ENCODE measurements around the gene CNGA4. TPM values are rescaled to one million over a fixed set of nuclear protein-coding genes. Genes with fewer than 3 reads are reported as not detected.

CNGA4 gene
- total and polyA plus RNA-seq, 2 experiments from 2014 or later, result 0.39 to 0.83 TPM

DNA sequence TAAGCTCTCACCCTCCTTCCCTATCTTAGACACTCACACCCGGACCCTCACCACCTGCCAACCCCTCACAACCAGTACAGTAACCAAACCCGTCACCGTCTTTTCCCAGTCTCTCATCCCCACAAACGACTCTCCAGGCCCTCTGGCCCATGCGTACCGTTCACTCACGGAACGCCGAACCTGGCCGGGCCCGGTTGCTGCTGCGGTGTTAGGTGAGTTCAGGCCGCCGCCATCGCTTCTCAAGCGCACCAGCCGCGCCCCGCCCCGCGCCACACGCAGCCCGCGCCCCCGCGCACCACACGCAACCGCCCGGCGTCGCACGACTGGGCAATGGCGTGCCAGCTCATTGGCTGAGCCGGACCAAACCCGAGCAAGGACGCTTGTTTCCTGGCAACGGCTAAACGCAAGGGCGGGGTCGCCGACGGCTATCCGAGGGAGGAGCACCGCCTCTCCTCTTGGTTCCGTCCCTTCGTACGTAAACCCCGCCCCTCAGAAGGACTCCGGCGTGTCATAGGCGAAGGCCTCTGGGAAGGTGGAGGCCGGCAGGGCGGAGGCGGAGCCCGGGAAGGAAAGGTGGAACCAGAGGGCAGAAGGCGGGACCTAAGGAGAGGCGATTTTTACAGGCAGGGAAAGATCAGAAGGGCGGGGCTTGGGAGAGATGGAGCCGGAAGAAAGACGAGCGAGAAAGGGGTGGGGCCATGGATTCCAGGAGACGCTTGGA lies 4.3 kb upstream of the CNGA4 start, which contains the start of gene FHIP1B:
Gene FHIP1B, minus strand, starts transcription at position 250 of the 721 bp plus-strand sequence. CDS start 10,120 bp downstream, outside the sequence.
- TF ChIP-seq CTCF (IDR thresholded peaks at IDR 0.05; ENCODE audit: low read depth, low read length), result no peak
- Histone ChIP-seq H3K4me1 (ENCODE audit: low read depth) (peaks cover 6% of the 10 kb centered on the region), H3K36me3 (no peaks in the 10 kb centered on the region), H3K27ac (peak within 1 kb of the TSS; percentile 84), H3K27me3 (no peaks in the 10 kb centered on the region), H3K4me3 (peak within 1 kb of the TSS; percentile 90), H3K9me3 (ENCODE audit: low read depth) (no peaks in the 10 kb centered on the region)
- peak; percentile 99 to 100 for DNase-seq (ENCODE audit: low read depth in 1 of 2, low spot score in 1 of 2)

DNA sequence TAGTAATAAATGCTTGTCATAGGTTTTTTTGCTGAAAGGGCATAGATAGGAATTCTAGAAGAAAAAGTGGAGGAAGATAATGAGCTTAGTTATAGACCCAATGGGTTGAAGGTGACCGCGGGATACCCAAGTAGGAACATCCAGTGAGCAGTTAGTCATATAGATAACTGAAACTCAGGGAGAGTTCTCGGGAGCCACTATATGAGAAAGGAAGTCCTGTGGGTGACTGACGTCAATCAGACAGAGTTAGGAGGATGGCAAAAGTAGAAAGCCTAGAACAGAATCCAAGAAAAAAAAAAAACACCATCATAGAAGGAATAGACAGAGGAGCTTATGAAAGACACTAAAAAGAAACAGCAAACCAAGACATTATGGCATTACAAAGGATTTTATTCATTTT lies 1.6 kb upstream of the CNGA4 start:
- DNase-seq (ENCODE audit: low read depth in 1 of 2, low spot score in 1 of 2), result no peak
- no peak overlapping the region for H3K27ac ChIP-seq
- TF ChIP-seq CTCF (IDR thresholded peaks at IDR 0.05; ENCODE audit: low read depth, low read length), result no peak
- H3K36me3 ChIP-seq, result no peaks in the 10 kb centered on the region
- H3K4me1 ChIP-seq (ENCODE audit: low read depth), result peaks cover 6% of the 10 kb centered on the region
- no peaks in the 10 kb centered on the region for H3K27me3 ChIP-seq
- H3K9me3 ChIP-seq (ENCODE audit: low read depth), result no peaks in the 10 kb centered on the region
- H3K4me3 ChIP-seq, result no peak overlapping the region

GRCh38 chr11:6237761-6238302 lies 1.1 kb upstream of the CNGA4 start:
- Histone ChIP-seq H3K27me3 (no peaks in the 10 kb centered on the region), H3K9me3 (ENCODE audit: low read depth) (no peaks in the 10 kb centered on the region), H3K4me1 (ENCODE audit: low read depth) (peaks cover 3% of the 10 kb centered on the region), H3K27ac (no peak overlapping the region), H3K36me3 (no peaks in the 10 kb centered on the region), H3K4me3 (no peak overlapping the region)
- TF ChIP-seq CTCF (IDR thresholded peaks at IDR 0.05; ENCODE audit: low read depth, low read length), result no peak
- DNase-seq (ENCODE audit: low read depth in 1 of 2, low spot score in 1 of 2), result no peak

DNA sequence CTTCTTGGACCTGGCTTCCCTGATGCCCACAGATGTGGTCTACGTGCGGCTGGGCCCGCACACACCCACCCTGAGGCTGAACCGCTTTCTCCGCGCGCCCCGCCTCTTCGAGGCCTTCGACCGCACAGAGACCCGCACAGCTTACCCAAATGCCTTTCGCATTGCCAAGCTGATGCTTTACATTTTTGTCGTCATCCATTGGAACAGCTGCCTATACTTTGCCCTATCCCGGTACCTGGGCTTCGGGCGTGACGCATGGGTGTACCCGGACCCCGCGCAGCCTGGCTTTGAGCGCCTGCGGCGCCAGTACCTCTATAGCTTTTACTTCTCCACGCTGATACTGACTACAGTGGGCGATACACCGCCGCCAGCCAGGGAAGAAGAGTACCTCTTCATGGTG lies 1.2 kb downstream of the CNGA4 start:
- no peaks in the 10 kb centered on the region for H3K27me3 ChIP-seq
- H3K9me3 ChIP-seq (ENCODE audit: low read depth), result no peaks in the 10 kb centered on the region
- H3K36me3 ChIP-seq, result no peaks in the 10 kb centered on the region
- TF ChIP-seq CTCF (IDR thresholded peaks at IDR 0.05; ENCODE audit: low read depth, low read length), result no peak
- H3K4me1 ChIP-seq (ENCODE audit: low read depth), result no peaks in the 10 kb centered on the region
- no peak overlapping the region for H3K4me3 ChIP-seq
- DNase-seq (ENCODE audit: low read depth in 1 of 2, low spot score in 1 of 2), result no peak
- H3K27ac ChIP-seq, result no peak overlapping the region

GRCh38 chr11:6240781-6241180 lies 1.9 kb downstream of the CNGA4 start:
- no peaks in the 10 kb centered on the region for H3K27me3 ChIP-seq
- H3K36me3 ChIP-seq, result no peaks in the 10 kb centered on the region
- no peak overlapping the region for H3K27ac ChIP-seq
- TF ChIP-seq CTCF (IDR thresholded peaks at IDR 0.05; ENCODE audit: low read depth, low read length), result no peak
- no peaks in the 10 kb centered on the region for H3K4me1 ChIP-seq (ENCODE audit: low read depth)
- DNase-seq (ENCODE audit: low read depth in 1 of 2, low spot score in 1 of 2), result no peak
- H3K9me3 ChIP-seq (ENCODE audit: low read depth), result no peaks in the 10 kb centered on the region
- H3K4me3 ChIP-seq, result no peak overlapping the region

Data from cardiac muscle cell (in vitro differentiated cells and primary cell).